Measurements from ENCODE around the gene VIT.

VIT gene

GRCh38 chr2:36696533-36696932, at the start of gene VIT:
Gene VIT, plus strand, starts transcription at chr2:36696707. Its CDS starts 19,664 bp downstream, at chr2:36716371.
- DNase-seq (ENCODE audit: low read depth in 3 of 3): no peak

GRCh38 chr2:36650031-36650829, 46.3 kb upstream of the VIT start:
- DNase-seq (ENCODE audit: low read depth in 3 of 3): no peak

GRCh38 chr2:36653155-36653554, 43.4 kb upstream of the VIT start:
- DNase-seq (ENCODE audit: low read depth in 3 of 3): no peak

GRCh38 chr2:36653967-36654694, 42.4 kb upstream of the VIT start:
- no peak for DNase-seq (ENCODE audit: low read depth in 3 of 3)

- DNase-seq (ENCODE audit: low read depth in 3 of 3): no peak
These were observed 41.1 kb upstream of the VIT start for GRCh38 chr2:36655453-36655852.

- DNase-seq (ENCODE audit: low read depth in 3 of 3): no peak
These were observed 38.8 kb upstream of the VIT start for GRCh38 chr2:36657703-36658102.

GRCh38 chr2:36658277-36658748, 38.2 kb upstream of the VIT start:
- no peak for DNase-seq (ENCODE audit: low read depth in 3 of 3)

- no peak for DNase-seq (ENCODE audit: low read depth in 3 of 3)
These were observed 37.3 kb upstream of the VIT start for GRCh38 chr2:36659218-36659617.

- DNase-seq (ENCODE audit: low read depth in 3 of 3): no peak
These were observed 36.6 kb upstream of the VIT start for GRCh38 chr2:36659872-36660312.

GRCh38 chr2:36662638-36663037, 33.9 kb upstream of the VIT start:
- DNase-seq (ENCODE audit: low read depth in 3 of 3): no peak

GRCh38 chr2:36663295-36663694, 33.2 kb upstream of the VIT start:
- DNase-seq (ENCODE audit: low read depth in 3 of 3): no peak

- DNase-seq (ENCODE audit: low read depth in 3 of 3): peak in 1 of 3 donors; percentile 5
These were observed 32.4 kb upstream of the VIT start for GRCh38 chr2:36663851-36664695.

GRCh38 chr2:36664696-36665076, 31.8 kb upstream of the VIT start:
- DNase-seq (ENCODE audit: low read depth in 3 of 3): no peak

- DNase-seq (ENCODE audit: low read depth in 3 of 3): no peak
These were observed 28.6 kb upstream of the VIT start for GRCh38 chr2:36667931-36668330.

GRCh38 chr2:36670881-36671595, 25.5 kb upstream of the VIT start:
- no peak for DNase-seq (ENCODE audit: low read depth in 3 of 3)

- no peak for DNase-seq (ENCODE audit: low read depth in 3 of 3)
These were observed 24.8 kb upstream of the VIT start for GRCh38 chr2:36671731-36672130.

- no peak for DNase-seq (ENCODE audit: low read depth in 3 of 3)
These were observed 24.3 kb upstream of the VIT start for GRCh38 chr2:36672199-36672598.

GRCh38 chr2:36675579-36676282, 20.8 kb upstream of the VIT start:
- DNase-seq (ENCODE audit: low read depth in 3 of 3): no peak

GRCh38 chr2:36676364-36676763, 20.1 kb upstream of the VIT start:
- DNase-seq (ENCODE audit: low read depth in 3 of 3): no peak

- DNase-seq (ENCODE audit: low read depth in 3 of 3): no peak
These were observed 19.1 kb upstream of the VIT start for GRCh38 chr2:36677386-36677785.

Data from stimulated activated CD4-positive, alpha-beta T cell treated with anti-CD3 and anti-CD28 coated beads, TNF-alpha, amount 100 ng/mL, for 48 hours (primary cell).